HFF-Myc (cell line): ENCODE data around the gene PER3.
A peak's percentile ranks its signal among the peaks of the same experiment; 100 is the strongest.

Experiments
- DNase-seq: peaks from one replicate; pipeline ENCODE4 v3.0.0-alpha.2; 2011; ENCODE audit warnings: low read depth; ENCODE audit errors: extremely low read depth
- H3K4me3 ChIP-seq: replicated peaks from 2 replicates; pipeline ENCODE4 v1.5.1; 2011; ENCODE audit warnings: low read depth, mild to moderate bottlenecking, control low read depth, low read length
- TF ChIP-seq, protein P1 (sequence below): IDR thresholded peaks from 2 replicates; pipeline ENCODE4 v1.5.1; 2012; ENCODE audit warnings: mild to moderate bottlenecking, low read depth, low read length, control low read depth; ENCODE audit errors: missing control alignments

PER3 gene

DNA sequence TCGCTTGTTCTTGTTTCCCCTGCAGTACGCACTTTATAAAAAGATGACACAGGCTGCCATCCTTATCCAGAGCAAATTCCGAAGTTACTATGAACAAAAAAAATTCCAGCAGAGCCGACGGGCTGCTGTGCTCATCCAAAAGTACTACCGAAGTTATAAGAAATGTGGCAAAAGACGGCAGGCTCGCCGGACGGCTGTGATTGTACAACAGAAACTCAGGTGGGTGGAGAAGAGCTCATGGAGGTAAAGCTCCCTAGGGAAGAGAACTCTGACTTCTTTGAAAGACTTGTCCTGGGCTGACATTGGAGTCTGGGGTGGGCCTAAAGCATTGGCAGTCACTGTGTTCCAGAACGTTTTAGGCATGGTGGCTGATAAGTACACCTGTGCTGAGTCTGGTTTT lies 32.9 kb upstream of the PER3 start:
- no peak for DNase-seq
- H3K4me3 ChIP-seq: no peak overlapping the region
- TF ChIP-seq, protein P1, sequence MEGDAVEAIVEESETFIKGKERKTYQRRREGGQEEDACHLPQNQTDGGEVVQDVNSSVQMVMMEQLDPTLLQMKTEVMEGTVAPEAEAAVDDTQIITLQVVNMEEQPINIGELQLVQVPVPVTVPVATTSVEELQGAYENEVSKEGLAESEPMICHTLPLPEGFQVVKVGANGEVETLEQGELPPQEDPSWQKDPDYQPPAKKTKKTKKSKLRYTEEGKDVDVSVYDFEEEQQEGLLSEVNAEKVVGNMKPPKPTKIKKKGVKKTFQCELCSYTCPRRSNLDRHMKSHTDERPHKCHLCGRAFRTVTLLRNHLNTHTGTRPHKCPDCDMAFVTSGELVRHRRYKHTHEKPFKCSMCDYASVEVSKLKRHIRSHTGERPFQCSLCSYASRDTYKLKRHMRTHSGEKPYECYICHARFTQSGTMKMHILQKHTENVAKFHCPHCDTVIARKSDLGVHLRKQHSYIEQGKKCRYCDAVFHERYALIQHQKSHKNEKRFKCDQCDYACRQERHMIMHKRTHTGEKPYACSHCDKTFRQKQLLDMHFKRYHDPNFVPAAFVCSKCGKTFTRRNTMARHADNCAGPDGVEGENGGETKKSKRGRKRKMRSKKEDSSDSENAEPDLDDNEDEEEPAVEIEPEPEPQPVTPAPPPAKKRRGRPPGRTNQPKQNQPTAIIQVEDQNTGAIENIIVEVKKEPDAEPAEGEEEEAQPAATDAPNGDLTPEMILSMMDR: no peak

DNA sequence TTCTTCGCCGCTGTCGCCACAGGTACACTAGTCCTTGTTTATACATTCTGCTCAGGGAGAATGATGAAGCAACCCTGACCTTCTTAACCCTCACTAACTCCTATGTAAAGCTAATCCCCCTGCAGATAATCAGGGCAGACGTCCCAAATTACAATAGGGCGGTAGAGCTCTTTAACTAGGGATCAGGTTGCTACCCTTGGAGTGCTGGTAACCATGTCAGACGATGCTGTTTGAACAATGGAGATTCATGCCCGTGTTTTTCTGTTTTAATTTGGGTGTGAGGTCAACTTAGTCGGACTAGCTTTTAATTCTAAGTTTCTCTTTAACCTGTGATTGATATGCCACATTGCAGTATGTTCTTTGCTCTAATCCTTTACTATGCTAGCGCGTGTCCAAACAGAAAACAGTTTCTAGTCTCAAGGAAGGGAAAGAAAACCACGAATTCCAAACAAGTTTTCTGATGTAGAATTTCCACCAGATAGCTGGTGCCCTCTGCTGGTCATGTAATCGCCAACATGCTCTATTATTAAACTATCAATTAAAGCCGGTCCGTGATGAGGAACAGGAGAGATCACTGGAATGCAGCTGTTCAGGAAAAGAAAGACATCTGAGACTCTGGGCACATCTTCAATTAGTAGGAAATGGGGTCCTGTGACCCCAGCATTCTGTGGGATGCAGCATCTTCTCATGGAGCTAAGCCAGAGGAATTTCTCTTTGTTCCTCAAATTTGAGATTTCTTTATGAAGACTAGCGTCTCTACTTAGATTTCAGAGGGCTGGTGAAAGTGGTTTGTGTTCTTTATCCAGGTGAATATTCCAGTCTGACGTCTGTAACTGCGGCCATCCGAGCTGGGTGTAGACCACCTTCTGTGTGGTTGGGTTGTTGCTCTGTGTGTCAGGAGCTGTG lies 31.3 kb upstream of the PER3 start:
- peak overlapping the region; percentile 9; the same call in 1 of the 2 replicates for H3K4me3 ChIP-seq
- TF ChIP-seq, protein P1: peak; percentile 73
- peak; percentile 36 for DNase-seq

DNA sequence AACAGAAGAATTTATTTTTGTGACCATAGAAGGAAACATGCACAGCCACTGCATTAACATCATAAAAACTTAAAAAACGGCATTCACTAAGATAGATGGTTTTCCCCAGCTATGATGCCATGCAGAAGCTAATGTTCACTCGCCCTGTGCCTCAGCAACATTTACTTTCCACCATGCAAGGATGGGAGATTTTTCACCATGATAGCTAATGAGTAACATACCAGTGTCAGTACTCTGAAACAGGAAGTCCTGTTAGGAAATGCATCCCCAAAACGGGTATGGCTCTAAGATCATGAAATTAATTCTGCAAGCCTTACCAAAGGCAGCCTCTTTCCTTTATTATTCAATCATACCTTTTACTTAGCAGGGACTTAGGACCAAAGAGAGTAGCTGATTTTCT lies 30.4 kb upstream of the PER3 start:
- DNase-seq: no peak
- no peak overlapping the region for H3K4me3 ChIP-seq
- TF ChIP-seq, protein P1: no peak

DNA sequence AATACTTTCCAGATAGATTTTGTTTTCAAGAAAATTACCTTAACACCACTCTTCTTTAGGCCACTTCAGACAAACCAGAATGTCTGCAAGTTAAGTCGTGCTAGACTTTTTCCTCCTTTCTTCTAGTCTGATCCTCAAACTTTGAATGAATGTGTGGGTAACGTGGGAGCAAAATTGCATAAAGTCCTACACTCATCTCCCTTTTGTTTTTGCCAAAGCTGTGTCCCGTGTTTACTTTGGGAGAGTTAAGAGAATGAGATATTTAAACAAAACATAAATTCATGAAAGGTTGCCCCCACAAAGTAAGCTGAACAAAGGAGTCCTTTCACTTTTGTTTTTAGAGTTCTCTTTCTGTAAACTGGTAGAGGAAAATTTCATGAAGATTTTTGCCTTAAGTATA lies 29.9 kb upstream of the PER3 start:
- TF ChIP-seq, protein P1: no peak
- no peak overlapping the region for H3K4me3 ChIP-seq
- no peak for DNase-seq

- H3K4me3 ChIP-seq: no peak overlapping the region
- no peak for DNase-seq
- TF ChIP-seq, protein P1: peak; percentile 38
Observed at GRCh38 chr1:7755448-7755847, 28.6 kb upstream of the PER3 start.

DNA sequence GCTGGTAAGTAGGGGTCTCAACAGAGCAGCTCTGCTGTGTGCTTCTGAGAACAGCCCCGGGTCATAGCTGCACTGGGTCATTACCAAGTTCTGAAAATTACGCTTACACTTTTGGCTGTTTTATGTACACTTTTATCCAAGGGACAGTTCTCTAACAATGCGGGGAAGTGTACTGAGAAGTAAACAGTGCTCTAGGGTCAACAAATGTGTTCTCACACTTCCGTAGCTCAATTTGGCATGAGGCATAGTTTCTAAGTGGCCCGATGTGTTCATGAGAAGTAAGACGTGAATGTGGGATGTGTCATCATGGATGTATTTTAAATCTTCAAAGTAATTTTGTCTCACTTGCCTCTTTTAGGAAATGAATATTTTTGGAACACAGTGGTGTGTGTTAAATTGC lies 23.8 kb upstream of the PER3 start:
- no peak overlapping the region for H3K4me3 ChIP-seq
- no peak for DNase-seq
- TF ChIP-seq, protein P1: no peak
